Measurements from ENCODE around the gene G2E3.

Gene G2E3

GRCh38 chr14:30527196-30527595 lies 31.8 kb upstream of the G2E3 start:
- TF ChIP-seq CTCF (IDR thresholded peaks at IDR 0.05): no peak

GRCh38 chr14:30528119-30528518 lies 30.8 kb upstream of the G2E3 start:
- no peak for TF ChIP-seq CTCF (IDR thresholded peaks at IDR 0.05)

GRCh38 chr14:30528778-30529642 lies 29.9 kb upstream of the G2E3 start:
- TF ChIP-seq CTCF (IDR thresholded peaks at IDR 0.05): no peak

- no peak for TF ChIP-seq CTCF (IDR thresholded peaks at IDR 0.05)
Measured at GRCh38 chr14:30532264-30532663, 26.7 kb upstream of the G2E3 start.

GRCh38 chr14:30533126-30533525 lies 25.8 kb upstream of the G2E3 start:
- no peak for TF ChIP-seq CTCF (IDR thresholded peaks at IDR 0.05)

- no peak for TF ChIP-seq CTCF (IDR thresholded peaks at IDR 0.05)
Measured at GRCh38 chr14:30541318-30541717, 17.6 kb upstream of the G2E3 start.

GRCh38 chr14:30547388-30548048 lies 11.4 kb upstream of the G2E3 start:
- TF ChIP-seq CTCF (IDR thresholded peaks at IDR 0.05): no peak

Measured in LNCAP (cell line).